Activated T-cell treated with anti-CD3 and anti-CD28 coated beads, Interleukin-2, amount 50 U/mL, for 48 hours (primary cell): ENCODE data around the gene ZNF554.
"Not testable (repeated sequence)": the region's sequence is repeated elsewhere in the genome, so short reads cannot be mapped to it uniquely, and the experiment has no call there.

Source experiments
- DNase-seq, 2 experiments: peaks; one replicate each; pipeline ENCODE4 v3.0.0-alpha.2; 2020

ZNF554 gene

DNA sequence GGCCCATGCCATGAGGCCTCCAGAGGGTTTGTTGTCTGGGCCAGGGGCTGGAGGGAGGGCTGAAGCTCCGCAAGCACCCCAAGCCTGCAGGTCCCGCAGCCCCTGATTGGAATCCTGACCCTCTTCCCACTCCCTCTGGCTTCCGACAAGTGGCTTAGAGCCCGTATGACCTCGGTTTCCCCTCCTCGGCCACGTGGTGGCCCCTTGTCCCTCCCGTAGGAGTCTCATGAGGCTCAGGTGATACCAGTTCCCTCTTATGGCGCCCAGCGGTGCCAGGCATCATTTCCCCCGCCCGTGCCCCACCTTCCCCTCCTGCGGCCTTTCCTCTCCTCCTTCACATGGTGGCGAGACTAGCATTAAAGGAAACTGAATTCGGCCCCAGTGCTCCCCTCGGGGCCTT, 28.2 kb upstream of the ZNF554 start:
- DNase-seq, result no peak

DNA sequence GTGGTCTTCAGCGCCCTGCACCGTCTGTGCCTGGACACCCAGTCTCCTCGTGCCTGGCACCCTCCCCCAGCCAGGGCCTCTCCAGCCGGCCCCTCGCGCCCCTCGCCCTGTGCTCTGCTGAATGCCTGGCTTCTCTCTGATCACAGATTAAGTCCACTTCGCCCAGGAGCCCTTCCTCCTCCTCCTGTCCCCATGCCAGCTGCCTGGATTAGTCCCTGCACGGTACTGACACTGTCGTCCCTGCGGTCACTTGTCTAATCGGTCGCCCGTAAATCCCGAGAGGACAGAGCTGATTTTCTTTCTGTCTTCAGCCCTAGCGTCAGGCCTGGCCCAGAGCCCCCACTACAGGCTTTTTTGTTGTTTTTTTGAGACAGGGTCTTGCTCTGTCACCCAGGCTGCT, 27.8 kb upstream of the ZNF554 start:
- no peak for DNase-seq

DNA sequence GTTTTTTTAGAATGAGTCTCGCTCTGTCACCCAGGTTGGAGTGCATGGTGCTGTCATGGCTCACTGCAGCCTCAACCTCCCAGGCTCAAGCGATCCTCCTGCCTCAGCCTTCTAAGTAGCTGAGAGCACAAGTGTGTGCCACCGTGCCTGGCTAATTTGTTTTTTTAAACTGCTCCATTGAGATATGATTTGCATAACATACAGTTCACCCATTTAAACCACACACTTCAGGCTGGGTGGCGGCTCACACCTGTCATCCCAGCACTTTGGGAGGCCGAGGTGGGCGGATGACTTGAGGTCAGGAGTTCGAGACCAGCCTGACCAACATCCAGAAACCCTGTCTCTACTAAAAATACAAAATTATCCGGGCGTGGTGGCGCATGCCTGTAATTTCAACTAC, 27.0 kb upstream of the ZNF554 start:
- DNase-seq, result not testable (repeated sequence)

DNA sequence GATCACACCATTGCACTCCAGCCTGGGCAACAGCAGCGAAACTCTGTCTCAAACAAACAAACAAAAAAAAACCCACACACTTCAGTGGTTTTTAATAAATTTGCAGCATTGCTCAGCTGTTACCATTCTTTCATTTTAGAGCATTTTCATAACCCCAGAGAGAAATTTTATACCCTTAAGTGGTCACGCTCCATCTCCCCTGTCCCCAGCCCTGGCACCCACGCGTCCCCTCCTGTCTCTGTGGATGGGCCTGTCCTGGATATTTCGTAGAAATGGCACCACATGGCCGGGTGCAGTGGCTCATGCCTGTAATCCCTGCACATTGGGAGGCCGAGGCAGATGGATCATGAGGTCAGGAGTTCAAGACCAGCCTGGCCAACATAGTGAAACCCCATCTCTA, 26.5 kb upstream of the ZNF554 start:
- no peak for DNase-seq

DNA sequence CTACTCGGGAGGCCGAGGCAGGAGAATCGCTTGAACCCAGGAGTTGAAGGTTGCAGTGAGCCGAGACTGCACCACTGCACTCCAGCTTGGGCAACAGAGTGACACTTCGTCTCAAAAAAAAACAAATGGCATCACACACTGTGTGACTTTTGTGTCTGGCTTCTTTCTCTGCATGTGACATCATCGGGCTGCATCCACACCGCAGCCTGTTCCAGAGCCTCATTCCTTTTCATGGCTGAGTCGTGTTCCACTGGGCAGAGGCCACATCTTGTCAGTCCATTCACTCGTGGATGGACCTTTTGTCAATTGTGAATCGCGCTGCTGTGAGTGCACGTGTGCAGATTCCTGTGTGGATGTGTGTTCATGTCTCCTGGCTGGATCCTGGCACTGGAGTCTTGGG, 26.1 kb upstream of the ZNF554 start:
- no peak for DNase-seq

DNA sequence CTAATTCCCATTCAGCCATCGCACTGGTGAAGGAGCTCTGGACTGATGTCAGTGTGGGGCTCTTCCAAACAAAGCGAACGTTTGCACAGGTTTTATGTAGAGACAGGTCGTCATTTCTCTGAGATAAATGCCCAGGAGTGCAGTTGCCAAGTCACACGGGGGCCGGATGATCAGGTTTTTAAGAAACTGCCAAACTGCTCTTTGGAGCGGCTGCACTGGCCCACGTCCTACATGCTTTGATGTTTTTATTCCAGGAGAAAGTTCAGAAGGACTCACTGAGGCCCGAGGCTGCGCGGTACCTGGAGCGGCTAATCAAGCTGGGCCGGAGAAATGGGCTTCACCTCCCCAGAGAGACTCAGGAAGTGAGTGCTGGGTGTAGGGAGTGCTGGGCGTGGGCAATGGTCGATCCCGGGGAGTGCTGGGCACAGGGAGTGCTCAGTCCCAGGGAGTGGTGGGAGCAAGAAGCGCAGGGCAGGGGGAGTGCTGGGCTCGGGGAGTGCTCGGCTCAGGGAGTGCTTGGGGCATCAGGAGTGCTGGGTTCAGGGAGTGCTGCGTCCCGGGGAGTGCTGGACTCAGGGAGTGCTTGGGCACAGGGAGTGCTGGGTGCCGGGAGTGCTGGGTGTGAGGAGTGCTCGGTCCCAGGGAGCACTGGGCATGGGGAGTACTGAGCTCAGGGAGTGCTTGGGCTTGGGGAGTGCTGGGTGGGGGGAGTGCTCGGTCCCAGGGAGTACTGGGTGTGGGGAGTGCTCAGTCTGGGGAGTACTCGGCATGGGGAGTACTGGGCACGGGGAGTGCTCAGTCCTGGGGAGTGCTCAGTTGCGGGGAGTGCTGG, 23.6 kb upstream of the ZNF554 start:
- no peak for DNase-seq

DNA sequence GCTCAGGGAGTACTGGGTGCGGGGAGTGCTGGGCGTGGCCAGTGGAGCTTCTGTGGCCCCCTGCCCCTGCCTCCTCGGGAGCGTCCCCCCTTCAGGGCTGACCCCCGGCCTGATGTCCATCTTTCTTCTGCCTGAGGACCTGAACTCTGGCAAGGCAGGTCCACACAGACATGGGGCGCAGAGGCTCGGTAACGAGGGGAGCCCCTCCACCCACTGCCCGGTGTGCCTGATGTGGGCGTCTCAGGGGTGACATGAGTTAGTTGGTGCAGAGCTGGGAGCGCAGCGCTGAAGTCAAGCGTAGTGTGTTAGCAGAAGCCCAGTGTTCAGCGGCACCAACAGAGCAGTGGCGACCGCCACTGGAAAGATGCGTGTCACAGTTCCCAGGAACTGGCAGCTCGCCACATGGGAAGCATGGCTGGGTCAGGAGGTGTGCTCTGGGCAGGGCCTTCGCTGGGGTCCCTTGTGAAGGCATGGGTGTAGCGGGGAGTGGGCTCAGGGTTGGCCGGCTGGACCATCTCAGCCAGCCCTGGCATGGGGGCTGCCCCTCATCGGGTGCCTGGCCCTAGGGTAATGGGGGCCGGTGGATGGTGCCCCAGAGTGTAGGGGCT, 22.9 kb upstream of the ZNF554 start:
- no peak for DNase-seq

DNA sequence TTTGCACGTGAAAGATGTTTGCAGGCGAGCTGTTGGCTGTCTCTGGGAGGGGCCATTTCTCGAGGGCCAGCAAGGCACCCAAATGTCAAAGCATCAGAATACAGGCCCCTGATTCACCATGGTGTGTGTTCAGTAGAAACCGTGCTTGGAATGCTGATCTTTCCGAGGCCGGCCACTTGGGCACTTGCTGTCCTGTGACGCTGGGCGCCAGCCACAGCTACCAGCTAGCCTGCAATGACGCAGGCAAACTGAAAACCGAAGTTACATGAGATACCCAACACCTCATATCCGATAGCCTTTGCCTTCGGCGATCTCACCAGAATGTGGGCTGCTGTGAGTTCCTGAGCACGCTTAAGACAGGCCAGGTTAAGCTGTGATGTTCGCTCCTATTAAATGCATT, 22.4 kb upstream of the ZNF554 start:
- DNase-seq, result no peak

DNA sequence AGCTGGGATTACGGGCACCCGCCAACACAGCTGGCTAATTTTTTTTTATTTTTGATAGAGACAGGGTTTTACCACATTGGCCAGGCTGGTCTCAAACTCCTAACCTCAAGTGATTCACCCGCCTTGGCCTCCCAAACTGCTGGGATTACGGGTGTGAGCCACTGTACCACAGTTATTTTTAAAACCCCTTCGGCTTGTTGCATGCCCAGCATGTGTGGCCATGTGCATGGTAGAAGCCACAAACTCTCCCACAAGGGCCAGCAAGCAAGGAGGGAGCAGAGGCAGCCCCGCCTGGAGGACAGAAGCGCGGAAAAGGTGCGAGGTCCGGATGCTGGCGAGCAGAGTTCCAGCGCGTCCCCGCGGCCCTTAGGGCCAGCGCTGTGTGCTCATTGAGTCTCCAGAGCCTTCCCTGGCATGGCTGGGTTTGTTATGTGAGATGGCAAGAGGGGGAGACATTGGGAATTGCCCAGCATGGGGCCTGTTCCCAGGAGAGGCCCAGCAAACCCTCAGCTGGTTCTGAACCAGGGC, 21.4 kb upstream of the ZNF554 start:
- DNase-seq, result no peak

DNA sequence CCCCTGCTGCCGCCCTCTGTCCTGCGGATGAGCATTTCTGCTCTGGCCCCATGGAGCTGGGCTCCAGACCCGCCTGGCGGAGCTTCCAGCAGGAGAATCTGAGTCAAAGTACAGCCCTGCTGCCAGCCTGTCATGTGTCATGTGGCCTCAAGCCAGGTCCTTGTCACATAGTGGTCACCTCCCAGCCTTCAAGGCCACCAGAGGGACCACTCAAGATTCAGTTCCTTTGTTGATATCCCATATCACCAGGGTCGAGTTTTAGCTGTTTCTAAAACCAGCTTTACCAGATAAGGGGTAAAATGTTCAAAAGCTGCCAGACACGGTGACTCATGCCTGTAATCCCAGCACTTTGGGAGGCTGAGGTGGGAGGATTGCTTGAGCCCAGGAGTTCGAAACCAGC, 20.9 kb upstream of the ZNF554 start:
- no peak for DNase-seq

DNA sequence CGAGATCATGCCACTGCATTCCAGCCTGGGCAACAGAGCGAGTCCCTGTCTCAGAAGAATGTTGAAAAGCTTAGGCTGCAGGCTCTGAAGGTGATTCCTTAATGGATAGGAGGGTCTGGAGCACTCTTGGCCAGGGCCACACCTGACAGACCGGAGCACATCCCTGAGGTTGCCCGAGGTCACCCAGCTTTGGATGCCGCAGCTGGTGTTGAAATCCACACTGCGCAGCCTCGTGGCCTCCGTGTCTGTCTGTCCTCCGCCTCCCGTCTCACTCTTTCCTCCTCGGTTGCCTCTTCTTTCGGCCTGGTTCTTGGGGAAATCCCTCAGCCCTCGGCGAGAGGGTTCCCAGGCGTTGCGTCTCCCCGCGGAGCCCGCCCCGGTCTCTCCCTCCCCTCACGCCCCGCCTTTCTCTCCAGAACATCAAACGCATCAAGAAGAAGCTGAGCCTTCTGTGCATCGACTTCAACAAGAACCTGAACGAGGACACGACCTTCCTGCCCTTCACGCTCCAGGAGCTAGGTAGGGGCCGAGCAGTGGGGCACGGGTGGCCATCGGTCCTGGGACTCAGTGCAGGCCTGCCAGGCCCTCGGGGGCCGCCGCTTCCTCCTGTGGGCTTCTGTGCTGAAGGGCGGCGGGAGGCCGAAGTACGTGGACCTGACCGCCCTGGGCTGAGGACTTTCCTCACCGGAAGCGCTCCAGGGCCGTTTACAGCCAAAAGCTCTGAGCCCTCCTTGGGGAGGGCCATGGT, 20.2 kb upstream of the ZNF554 start:
- DNase-seq, result no peak

DNA sequence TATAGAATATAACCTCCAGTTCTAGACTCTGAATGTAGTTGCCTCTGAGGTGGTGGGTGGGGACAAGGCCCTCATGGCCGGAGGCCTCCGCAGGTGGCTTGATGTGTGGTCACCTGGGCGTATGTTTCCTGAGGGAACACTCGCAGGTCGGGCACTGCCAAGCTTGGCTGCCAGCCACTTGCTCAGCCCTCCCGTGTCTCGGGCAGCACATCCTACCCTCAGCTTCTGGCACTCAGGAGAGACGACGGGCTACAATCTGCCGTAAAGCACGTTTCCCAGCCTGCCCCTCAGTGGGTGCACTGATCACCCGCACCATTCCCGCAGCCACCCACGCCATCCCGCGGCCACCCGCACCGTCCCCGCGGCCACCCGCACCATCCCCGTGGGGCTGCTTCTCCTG, 19.2 kb upstream of the ZNF554 start:
- no peak for DNase-seq

DNA sequence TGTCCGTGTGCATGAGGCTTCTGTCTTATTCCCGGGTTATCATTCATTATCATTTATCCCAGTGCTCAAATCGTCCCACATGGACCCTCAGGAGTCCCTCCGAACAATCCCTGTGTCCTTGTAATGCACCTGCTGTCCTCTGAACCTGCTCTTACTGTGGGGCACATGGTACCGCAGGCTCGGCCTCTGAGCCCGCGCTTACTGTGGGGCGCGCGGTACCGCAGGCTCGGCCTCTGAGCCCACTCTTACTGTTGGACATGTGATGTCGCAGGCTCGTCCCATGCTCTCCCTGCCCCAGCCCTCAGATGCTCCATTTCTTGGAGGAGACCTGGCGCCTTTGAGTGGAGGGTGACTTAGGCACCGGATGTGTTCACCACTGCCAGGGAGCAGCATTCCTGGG, 16.8 kb upstream of the ZNF554 start:
- no peak for DNase-seq

DNA sequence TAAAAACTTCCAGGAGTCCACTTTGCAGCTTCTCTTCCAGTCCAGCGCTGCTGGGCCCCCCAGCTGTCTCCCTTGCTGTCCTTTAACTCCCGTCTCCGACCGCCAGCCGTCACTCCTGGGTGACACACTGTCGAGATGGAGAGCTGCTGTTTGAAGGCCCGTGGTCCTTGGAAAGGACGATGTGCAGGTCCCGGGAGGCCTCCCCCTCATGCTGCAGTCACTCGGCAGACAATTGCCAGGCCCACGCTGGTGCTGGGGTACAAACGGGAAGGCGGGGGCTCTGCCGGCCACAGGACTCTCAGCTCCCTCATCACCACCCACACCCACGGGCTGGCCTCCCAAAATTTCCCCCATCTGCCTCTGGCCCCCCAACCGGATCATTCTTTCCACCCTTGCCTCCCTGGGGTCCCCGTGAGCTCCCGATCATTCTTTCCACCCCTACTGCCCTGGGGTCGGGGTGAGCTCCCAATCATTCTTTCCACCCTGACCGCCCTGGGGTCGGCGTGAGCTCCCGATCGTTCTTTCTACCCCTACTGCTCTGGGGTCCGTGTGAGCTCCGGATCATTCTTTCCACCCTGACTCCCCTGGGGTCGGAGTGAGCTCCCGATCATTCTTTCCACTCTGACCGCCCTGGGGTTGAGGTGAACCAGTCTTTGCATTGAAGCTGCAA, 16.0 kb upstream of the ZNF554 start:
- no peak for DNase-seq

DNA sequence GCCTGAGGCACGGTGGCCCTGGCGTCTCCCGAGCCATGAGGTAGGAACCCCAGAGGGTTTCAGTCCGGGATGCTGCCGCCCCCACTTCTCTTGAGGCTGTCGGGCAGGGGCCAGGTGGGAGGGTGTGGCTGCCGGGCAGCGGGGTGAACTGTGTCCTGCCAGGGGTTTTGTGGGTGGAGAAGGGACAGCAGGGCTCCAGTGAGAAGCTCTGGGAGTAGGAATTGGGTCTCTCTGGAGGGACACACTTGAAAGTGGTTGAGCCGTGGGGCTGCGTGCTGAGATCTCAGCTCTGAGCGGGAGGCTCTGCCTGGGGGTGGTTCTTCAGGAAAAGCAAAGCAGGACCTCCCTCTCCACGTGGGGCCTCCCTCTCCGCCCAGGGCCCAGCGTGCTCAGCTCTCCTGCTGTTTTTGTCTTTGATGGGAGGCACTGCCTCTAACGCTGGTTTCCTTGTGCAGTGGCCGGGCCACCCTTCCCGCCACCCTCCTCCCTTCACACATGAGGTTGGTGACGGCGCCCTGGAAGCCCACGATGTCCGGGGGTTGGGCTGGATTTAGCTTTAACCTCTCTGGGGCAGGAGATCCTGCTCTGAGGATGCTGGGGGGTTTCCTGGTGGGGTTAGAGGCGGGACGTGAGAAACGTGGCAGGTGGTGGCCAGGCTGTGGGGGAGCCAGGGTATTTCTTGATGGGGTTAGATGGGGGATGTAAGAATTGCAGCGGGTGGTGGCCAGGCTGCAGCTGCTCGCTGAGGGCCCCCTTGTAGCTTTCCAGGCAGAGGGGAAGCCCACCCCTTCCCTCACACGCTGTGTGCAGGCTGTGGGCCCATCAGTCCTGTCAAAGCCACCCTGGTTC, 15.3 kb upstream of the ZNF554 start:
- DNase-seq, result no peak

DNA sequence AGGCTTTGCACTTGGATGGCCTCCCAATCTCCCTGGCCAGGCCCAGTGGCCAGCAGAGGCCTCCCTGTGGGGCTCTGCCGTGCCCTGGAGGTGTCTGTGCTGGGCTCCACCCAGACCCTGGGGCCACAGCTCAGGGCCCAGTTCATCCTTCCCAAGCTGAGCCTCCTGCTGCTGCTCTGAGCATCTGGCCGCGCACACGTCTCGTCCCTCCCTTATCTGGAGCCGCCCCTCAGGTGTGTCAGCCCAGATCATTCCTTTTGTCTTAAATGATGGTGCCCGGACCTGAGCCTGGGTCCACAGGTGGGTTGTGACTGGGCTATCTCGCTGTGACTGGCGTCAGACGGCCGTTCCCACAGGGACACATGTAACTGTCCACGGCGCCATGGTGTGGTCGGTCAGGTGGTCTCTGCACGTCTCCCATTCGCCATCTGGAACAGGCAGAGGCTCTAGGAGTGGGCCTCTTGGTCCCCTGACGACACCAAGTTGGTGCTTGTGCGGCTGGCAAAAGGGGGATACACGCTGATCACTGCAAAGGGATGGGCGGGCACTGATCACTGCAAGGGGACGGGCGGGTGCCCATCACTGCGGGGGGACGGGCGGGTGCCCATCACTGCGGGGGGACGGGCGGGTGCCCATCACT, 14.3 kb upstream of the ZNF554 start:
- no peak for DNase-seq

DNA sequence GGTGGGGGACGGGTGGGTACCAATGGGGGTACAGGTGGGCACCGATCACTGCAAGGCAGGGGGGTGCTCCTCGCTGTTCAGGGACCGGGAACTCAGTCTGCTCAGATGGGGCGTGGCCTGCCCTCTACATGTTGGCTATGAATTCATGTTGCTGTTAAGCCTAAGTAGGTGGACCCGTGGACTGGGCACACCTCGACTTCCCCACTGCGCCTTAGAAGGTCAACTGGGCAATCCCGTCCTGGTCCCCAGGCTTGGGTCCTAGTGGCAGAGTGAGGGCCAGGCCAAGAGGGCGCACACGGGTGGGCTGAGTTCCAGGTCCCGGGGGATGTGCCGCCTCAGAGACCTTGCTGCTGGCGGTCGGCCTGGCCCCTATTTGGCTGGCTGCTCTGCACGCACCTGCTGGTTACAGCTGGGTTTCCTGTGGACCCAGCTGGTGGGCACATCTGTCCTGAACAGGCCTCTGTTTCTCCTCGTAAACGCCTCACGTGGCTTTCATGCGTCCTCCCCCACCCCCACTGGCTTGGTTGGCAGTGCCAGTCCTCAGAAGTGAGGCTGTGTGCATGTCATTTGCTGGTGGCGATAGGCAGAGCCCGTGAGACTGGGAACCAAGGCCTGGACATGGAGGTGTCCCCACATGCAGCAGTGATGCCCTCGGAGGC, 13.5 kb upstream of the ZNF554 start:
- DNase-seq, result no peak

DNA sequence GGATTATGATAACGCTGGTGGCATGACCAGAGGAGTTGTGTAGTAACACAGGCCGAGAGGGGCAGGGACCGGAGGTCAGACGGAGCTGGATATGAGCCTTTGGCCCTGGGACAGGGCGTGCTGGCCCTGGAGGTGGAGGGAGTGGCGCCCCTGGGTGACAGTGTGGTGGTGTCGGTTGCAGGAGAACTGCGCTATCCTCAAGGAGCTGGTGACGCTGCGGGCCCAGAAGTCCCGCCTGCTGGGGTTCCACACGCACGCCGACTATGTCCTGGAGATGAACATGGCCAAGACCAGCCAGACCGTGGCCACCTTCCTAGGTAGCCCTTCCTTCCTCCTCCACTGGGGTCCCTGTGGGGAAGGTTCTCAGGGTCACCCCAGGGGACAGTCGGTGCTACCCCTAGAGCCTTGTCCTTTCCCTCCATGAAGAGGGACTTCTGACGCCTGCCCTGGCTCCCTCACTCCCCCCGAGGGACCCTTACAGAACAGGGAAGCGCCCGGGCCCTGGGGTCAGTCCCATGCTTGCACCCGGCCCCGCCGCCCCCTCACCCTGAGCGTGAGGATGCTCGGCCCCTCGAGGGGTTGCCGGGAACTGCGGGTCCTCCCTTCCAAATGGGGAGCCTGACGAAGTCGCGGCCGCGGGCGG, 12.8 kb upstream of the ZNF554 start:
- no peak for DNase-seq

DNA sequence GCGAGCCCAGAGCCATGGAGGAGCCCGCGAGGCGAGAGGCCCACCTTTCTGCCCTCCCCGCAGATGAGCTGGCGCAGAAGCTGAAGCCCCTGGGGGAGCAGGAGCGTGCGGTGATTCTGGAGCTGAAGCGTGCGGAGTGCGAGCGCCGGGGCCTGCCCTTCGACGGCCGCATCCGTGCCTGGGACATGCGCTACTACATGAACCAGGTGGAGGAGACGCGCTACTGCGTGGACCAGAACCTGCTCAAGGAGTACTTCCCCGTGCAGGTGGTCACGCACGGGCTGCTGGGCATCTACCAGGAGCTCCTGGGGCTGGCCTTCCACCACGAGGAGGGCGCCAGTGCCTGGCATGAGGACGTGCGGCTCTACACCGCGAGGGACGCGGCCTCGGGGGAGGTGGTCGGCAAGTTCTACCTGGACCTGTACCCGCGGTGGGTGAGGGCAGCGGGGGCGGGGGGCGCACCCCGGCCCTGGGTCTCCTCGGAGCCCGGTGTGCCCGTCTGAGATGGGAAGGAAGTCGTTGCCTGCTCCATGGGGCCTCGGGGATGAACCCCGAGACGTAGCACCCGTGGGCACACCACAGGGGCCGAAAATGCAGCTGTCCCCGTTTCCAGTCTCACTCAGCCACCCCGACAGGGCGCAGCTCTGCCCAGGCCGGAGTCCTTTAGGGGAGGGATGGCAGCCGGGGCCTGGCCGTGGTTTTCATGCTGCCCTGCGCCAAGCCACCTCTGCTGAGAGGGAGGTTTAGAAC, 12.1 kb upstream of the ZNF554 start:
- DNase-seq, result no peak
